ENCODE data around the gene KATNAL1. TPM values are rescaled to one million over a fixed set of nuclear protein-coding genes. Genes with fewer than 3 reads are reported as not detected.

The KATNAL1 gene
- polyA plus RNA-seq, 3 donors, result 0.49 to 1.2 (median 1.0) TPM

GRCh38 chr13:30192320-30193093 is 114.8 kb downstream of the KATNAL1 start:
- Mint-ChIP-seq H3K27ac (no peak overlapping the region), H3K4me1 (no peaks in the 10 kb centered on the region), H3K36me3 (peaks cover 0 to 3% of the 10 kb centered on the region in 2 donors), H3K4me3 (no peak overlapping the region), H3K27me3 (ENCODE audit: low read depth in 3 of 3) (peaks cover 0 to 2% (median 0%) of the 10 kb centered on the region in 3 donors), H3K9me3 (no peaks in the 10 kb centered on the region)
- Histone ChIP-seq H4K20me1 (ENCODE audit: insufficient read depth, low read length) (no peaks in the 10 kb centered on the region), H3K9me3 (replicated peaks in 1 of 2; ENCODE audit: control insufficient read depth in 1 of 2, insufficient read depth in 1 of 2, low read length in 2 of 2) (no peaks in the 10 kb centered on the region), H3K79me2 (ENCODE audit: insufficient read depth, low read length) (no peaks in the 10 kb centered on the region), H3K4me2 (replicated peaks; ENCODE audit: extremely low read depth, low read length, poor library complexity, severe bottlenecking) (no peak overlapping the region), H3K4me1 (ENCODE audit: control insufficient read depth in 1 of 2, insufficient read depth in 2 of 2, low read length in 2 of 2) (no peaks in the 10 kb centered on the region), H3K27ac (ENCODE audit: low read depth in 1 of 2, low read length in 2 of 2) (no peak overlapping the region), H3K9ac (ENCODE audit: insufficient read depth, low read length, poor library complexity, severe bottlenecking) (no peak overlapping the region), H3K4me3 (replicated peaks in 1 of 3; ENCODE audit: low read depth in 2 of 3, low read length in 3 of 3) (no peak overlapping the region), H3K27me3 (ENCODE audit: control insufficient read depth in 2 of 2, insufficient read depth in 2 of 2, low read length in 2 of 2) (no peaks in the 10 kb centered on the region), H2AFZ (ENCODE audit: insufficient read depth, low read depth, low read length, poor library complexity, severe bottlenecking) (no peak overlapping the region), H3K36me3 (replicated peaks in 1 of 2; ENCODE audit: control insufficient read depth in 1 of 2, insufficient read depth in 2 of 2, low read length in 2 of 2) (no peaks in the 10 kb centered on the region)
- WGBS (ENCODE audit: insufficient coverage), result 100% methylated on average over 3 of the region's 10 CpGs
- no peak for DNase-seq
- no peak for TF ChIP-seq CTCF (IDR thresholded peaks at IDR 0.05)
- intact Hi-C loops (cut with micrococcal nuclease), result no loop called here

- no peaks in the 10 kb centered on the region for H4K20me1 ChIP-seq (ENCODE audit: insufficient read depth, low read length)
- H3K9me3 ChIP-seq (replicated peaks in 1 of 2; ENCODE audit: control insufficient read depth in 1 of 2, insufficient read depth in 1 of 2, low read length in 2 of 2), result no peaks in the 10 kb centered on the region
- intact Hi-C loops (cut with micrococcal nuclease), result no loop called here
- no peak overlapping the region for H3K4me3 Mint-ChIP-seq
- H3K9ac ChIP-seq (ENCODE audit: insufficient read depth, low read length, poor library complexity, severe bottlenecking), result no peak overlapping the region
- H3K4me1 ChIP-seq (ENCODE audit: control insufficient read depth in 1 of 2, insufficient read depth in 2 of 2, low read length in 2 of 2), result no peaks in the 10 kb centered on the region
- H3K27ac Mint-ChIP-seq, result no peak overlapping the region
- H3K36me3 ChIP-seq (replicated peaks in 1 of 2; ENCODE audit: control insufficient read depth in 1 of 2, insufficient read depth in 2 of 2, low read length in 2 of 2), result no peaks in the 10 kb centered on the region
- H3K4me2 ChIP-seq (replicated peaks; ENCODE audit: extremely low read depth, low read length, poor library complexity, severe bottlenecking), result no peak overlapping the region
- no peak for TF ChIP-seq CTCF (IDR thresholded peaks at IDR 0.05)
- no peak for DNase-seq
- H3K27me3 Mint-ChIP-seq (ENCODE audit: low read depth in 3 of 3), result peaks cover 0 to 2% (median 2%) of the 10 kb centered on the region in 3 donors
- no peaks in the 10 kb centered on the region for H3K4me1 Mint-ChIP-seq
- H3K4me3 ChIP-seq (replicated peaks in 1 of 3; ENCODE audit: low read depth in 2 of 3, low read length in 3 of 3), result no peak overlapping the region
- H3K79me2 ChIP-seq (ENCODE audit: insufficient read depth, low read length), result no peaks in the 10 kb centered on the region
- peaks cover 0 to 3% of the 10 kb centered on the region in 2 donors for H3K36me3 Mint-ChIP-seq
- no peak overlapping the region for H3K27ac ChIP-seq (ENCODE audit: low read depth in 1 of 2, low read length in 2 of 2)
- H2AFZ ChIP-seq (ENCODE audit: insufficient read depth, low read depth, low read length, poor library complexity, severe bottlenecking), result no peak overlapping the region
- H3K9me3 Mint-ChIP-seq, result no peaks in the 10 kb centered on the region
- H3K27me3 ChIP-seq (ENCODE audit: control insufficient read depth in 2 of 2, insufficient read depth in 2 of 2, low read length in 2 of 2), result no peaks in the 10 kb centered on the region
- WGBS (ENCODE audit: insufficient coverage), result 67% methylated on average over 2 of the region's 5 CpGs
Measured at GRCh38 chr13:30191491-30192100, 115.8 kb downstream of the KATNAL1 start.

Measured in CD14-positive monocyte (primary cell).